Activated CD8-positive, alpha-beta memory T cell treated with anti-CD3 and anti-CD28 coated beads for 1 hour (primary cell): ENCODE measurements around the gene RAP1A.
"Not testable (repeated sequence)": the region's sequence is repeated elsewhere in the genome, so short reads cannot be mapped to it uniquely, and the experiment has no call there.

Experiments used
- DNase-seq, 2 donors: peaks; one replicate each; pipeline ENCODE4 v3.0.0-alpha.2; 2020; ENCODE audit warnings: low read depth in 1 of 2; ENCODE audit errors: extremely low read depth in 1 of 2

Gene RAP1A

DNA sequence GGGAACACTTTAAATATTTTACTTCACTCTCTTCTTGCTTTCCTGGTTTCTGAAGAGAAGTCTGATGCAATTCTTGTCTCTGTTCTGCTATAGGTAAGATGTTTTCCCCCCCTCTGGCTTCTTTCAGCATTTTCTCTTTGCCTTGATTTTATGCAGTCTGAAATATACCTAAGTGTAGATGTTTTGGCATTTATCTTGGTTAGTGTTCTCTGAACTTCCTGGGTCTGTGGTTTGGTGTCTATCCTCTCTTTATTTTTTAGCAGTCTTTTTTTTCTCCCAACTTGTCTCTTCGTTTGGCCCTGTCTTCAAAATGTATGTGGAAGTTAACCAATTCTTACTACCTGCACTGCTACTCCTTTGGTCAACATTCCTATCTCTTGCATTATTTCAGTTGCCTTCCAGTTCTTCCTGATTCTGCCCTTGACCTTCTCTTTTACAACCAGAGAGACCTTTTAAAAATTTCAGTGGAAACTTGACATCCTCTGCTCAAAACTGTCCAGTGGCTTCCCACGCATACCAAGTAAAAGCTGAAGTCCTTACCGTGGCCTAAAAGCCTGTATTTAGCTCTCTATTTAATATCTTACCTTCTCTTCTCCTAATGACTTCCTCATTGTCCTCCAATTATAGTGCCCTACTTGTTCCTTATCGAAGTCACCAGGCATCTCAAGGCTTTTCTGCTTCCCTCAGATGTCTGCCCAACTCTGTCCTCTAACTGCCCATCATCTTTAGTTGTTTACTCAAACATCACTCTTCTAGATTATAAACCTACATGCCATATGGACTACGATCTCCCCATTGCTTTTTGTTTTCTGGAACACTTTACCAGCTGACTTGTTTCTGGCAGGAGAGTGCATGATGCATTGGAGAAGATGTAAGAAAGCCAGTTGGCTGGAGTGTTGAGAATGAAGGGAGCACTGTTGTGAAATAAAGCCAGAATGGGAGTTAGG, 40.9 kb downstream of the RAP1A start:
- no peak for DNase-seq

DNA sequence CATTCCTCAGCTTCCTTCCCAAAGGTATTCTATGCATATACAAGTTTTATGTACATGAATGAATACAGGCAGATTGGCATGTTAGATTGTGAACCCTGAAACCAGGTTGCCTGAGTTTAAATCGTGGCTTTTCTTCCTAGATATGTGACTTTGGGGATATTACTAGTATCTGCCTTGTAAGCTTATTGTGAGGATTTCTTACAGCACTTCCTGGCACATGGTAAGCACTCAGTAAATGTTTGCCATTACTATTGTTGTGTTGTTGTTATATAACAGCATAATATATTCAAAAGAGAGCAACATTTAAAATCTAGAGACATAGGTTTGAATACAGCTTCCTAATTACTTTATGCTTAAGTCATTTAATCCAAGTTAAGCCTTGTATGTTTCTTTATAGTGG, 45.1 kb downstream of the RAP1A start:
- DNase-seq, result no peak

DNA sequence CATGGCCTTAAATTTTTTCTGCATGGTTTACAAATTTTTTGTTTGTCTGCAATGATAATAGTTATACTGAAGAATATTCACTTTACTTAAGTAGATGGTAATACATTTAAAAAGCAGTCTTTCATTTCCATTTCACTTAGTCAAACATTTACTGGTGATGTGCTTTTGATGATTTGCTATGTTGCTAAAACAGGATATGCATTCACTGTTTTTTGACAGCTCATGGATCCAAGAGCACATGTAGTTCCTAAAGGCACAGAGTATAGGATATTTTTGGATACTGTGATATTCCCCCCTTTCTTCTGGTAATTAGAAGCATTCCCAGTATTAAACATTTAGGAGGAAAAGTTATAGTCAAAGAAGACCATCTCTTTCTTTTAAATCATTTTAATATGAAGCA, 45.9 kb downstream of the RAP1A start:
- DNase-seq, result no peak

DNA sequence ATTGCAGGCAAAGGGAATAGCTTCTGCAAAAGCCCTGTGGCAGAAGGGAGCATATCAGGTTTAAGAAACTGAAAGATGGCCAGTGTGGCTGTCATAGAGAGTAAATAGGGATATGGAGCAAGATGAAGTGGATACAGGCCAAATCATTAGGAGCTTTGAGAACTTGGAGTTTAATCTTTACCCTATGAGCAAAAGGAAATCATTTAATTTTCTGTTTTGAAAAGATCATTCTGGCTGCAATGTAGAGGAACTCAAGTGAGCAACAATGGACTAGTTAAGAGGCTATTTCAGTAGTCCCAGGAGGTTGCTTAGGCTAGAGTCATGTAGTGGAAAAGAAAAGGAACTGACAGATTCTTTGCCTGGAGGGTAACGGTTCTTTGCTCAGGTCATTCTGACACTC, 47.2 kb downstream of the RAP1A start:
- DNase-seq, result no peak

DNA sequence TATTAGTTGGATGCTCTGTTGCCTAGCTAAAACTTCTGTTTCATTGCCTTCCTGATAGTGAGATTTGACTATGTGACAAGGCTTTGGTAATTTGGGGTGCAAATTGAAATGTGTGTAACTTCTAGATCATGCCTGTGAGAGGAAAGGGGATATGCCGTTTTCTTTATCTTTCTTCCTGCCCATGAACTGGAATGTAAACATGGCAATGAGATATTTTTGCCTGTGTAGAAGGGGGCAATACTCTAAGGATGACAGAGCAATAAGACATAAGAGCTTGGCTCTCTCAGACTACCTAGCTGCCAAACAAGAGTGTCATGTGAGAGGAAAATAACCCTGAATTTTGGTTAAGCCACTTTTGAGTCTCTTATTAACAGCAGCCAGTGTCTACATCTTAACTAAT, 49.7 kb downstream of the RAP1A start:
- DNase-seq, result no peak

DNA sequence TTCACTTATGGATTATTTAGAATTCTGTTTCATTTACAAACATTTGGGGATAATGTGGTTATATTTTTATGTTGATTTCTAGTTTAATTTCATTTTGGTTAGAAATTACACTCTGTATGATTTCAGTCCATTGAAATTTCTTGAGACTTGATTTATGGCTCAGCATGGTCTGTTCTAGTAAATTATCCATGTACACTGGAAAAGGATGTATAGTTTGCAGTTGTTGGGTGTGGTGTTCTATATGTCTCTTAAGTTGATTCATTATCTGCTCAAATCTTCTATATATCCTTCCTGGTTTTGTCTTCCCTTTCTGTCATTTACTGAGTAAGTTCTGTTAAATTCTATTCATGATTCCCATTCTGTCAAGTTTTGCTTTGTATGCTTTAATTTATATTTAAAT, 52.3 kb downstream of the RAP1A start:
- DNase-seq, result no peak

DNA sequence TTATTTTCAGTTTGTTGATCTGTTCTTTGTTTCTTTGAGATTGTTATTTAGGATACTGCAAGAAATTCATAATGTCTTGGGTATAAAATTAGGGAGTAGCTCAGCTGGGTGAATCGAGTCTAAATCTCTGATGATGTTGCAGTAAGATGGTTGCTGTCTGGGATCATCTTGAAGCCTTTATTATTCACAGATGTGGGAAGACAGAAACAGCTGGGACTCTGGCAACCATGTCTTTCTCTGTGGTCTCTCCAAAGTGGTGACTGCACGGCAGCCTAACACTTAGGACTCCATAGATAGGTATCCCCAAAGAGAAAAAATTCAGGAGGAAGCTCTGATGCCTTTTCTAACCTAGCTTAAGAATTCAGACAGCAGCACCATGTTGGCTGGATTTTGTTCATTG, 52.7 kb downstream of the RAP1A start:
- no peak for DNase-seq

DNA sequence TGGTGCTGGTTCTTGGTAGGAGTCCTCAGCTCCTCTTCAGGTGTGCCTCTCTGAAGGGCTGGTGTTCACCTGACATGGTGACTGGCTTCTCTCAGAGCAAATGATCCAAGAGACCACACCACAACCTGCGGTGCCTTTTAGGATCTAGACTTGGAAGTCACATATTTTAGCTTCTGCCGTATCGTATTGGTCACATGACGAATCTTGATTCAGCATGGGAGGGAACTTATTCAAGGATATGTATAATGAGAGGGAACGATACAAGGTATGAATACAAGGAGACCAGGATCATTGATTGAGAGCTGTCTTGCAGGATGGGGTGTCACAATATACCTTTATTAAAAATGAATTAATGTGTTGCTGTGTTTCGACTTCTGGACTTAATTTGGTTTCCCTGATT, 58.0 kb downstream of the RAP1A start:
- DNase-seq, result no peak

DNA sequence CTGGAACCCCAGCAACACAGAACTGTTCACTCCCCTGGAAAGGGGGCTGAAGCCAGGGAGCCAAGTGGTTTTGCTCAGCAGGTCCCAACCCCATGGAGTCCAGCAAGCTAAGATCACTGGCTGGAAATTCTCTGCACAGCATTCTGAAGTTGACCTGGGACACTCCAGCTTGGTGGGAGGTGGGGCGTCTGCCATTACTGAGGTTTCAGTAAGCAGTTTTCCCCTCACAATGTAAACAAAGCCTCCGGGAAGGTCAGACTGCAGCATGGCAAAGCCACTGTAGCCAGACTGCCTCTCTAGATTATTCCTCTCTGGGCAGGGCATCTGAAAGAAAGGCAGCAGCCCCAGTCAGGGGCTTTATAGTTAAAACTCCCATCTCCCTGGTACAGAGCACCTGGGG, 60.0 kb downstream of the RAP1A start:
- no peak for DNase-seq

DNA sequence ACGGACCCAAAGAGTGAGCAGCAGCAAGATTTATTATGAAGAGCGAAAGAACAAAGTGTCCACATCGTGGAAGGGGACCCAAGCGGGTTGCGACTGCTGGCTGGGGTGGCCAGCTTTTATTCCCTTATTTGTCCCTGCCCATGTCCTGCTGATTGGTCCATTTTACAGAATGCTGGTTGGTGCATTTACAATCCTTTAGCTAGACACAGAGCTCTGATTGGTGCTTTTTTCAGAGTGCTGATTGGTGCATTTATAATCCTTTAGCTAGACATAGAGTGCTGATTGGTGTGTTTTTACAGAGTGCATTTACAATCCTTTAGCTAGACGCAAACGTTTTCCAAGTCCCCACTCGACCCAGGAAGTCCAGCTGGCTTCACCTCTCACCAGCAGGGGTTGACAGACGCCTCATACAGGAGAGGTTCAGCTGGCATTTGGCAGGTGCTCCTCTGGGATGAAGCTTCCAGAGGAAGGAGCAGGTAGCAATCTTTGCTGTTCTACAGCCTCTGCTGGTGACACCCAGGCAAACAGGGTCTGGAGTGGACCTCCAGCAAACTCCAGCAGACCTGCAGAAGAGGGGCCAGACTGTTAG, 60.7 kb downstream of the RAP1A start:
- not testable (repeated sequence) for DNase-seq

DNA sequence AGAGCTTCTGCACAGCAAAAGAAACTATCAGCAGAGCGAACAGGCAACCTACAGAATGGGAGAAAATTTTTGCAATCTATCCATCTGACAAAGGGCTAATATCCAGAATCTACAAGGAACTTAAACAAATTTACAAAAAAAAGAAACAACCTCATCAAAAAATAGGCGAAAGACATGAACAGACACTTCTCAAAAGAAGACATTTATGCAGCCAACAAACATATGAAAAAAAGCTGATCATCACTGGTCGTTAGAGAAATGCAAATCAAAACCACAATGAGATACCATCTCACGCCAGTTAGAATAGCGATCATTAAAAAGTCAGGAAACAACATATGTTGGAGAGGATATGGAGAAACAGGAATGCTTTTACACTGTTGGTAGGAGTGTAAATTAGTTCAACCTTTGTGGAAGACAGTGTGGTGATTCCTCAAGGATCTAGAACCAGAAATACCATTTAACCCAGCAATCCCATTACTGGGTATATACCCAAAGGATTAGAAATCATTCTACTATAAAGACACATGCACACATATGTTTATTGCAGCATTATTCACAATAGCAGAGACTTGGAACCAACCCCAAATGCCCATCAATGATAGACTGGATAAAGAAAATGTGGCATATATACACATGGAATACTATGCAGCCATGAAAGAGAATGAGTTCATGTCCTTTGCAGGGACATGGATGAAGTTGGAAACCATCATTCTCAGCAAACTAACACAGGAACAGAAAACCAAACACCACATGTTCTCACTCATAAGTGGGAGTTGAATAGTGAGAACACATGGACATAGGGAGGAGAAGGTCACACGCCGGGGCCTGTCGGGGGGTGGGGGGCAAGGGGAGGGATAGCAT, 65.9 kb downstream of the RAP1A start:
- DNase-seq, result not testable (repeated sequence)

DNA sequence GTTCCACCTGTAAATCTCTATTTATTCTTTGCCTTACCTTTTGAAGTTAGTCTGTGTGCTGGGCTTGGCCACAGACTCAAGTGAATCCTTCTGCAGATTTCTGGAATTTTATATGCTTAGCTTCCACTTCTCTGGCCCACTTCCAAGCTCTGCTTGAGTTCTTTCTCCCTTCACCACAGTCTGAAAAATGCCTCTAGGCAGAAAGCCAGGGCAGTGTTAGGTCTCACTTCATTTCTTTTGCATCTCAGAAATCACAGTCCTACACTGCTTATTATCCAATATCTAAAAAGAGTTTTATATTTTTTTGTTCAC, 70.7 kb downstream of the RAP1A start:
- DNase-seq, result no peak

DNA sequence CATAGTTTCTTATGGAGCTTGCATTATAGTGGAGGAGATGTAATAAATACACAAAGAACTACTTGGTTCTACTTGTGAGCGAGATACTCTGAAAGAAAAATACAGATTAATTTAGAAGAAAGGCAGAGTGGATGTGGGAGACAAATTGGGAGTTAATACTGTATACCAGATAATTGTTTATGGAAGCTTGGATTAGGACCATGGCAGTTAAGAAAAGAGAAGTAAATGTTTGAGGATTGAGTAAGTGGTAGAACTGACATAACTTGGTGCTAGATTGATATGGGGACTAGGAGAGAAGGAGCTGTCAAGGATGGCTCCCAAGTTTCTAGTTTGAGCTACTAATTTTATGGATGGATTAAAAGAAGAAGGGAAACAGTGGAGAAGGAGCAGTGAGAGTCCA, 72.3 kb downstream of the RAP1A start:
- DNase-seq, result no peak

DNA sequence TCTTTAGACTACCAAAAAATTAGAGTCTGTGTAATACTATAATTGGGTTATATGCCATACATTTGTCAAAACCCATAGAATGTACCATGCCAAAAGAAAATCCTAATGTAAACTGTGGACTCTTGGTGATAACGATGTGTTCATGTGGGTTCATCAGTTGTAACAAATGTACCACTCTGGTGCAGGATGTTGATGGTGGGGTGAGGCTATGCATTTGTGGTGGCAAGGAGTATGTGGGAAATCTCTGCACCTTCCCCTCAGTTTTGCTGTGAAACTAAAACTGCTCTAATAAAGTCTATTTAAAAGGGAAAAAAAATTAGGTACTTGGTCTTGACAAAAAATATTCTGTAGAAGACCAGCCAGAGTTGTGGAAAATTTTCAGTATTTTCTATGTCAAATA, 76.2 kb downstream of the RAP1A start:
- DNase-seq, result no peak

DNA sequence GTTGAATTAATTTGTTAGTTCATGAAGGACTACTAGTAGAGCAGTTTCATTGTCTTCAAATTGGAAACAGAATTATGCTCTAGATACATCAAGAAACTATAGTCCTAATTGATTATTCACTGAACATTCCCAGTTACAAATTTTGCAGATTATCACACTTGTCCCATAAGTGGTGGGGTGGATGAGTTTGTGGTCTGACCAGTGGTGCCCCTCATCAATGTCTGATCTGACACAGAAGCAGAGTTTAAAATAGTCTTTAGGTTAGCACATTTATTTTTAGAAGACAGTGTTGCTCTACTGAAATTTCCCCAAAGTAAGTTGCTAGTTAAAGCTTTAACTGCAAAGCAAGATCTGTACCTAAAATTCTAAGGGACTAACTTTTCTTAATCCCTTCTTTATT, 76.7 kb downstream of the RAP1A start:
- DNase-seq, result no peak

DNA sequence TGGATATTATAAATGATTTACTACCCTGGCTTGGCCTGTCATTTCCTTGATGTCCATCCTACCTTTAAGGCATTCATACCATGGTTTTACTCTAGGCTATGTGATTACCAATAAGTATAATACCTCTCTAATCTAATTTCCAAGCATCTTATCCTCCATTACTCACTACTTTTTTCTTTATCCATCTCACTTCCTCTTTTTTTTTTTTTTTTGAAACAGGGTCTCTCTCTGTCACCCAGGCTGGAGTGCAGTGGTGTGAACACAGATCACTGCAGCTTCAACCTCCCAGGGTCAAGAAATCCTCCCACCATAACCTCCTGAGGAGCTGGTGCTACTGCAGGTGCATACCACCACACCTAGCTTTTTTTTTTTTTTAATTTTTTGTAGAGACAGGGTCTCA, 79.7 kb downstream of the RAP1A start:
- DNase-seq, result no peak

DNA sequence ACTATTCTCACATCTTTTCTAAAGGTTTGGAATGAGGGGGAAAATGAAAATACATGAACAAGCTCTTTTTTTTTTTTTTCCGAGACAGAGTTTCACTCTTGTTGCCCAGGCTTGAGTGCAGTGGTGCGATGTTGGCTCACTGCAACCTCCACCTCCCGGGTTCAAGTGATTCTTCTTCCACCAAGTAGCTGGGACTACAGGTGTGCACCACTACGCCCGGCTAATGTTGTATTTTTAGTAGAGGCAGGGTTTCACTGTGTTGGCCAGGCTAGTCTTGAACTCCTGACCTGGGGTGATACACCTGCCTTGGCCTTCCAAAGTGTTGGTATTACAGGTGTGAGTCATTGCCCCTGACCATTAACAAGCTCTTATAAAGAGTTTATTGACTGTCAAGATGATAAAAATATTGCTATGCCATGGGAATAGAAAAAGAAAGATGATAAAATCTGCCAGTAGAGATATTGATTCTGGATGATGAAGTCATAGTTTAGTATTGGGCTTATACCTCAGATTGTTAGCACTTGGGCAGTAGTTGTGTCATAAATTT, 83.0 kb downstream of the RAP1A start:
- no peak for DNase-seq

DNA sequence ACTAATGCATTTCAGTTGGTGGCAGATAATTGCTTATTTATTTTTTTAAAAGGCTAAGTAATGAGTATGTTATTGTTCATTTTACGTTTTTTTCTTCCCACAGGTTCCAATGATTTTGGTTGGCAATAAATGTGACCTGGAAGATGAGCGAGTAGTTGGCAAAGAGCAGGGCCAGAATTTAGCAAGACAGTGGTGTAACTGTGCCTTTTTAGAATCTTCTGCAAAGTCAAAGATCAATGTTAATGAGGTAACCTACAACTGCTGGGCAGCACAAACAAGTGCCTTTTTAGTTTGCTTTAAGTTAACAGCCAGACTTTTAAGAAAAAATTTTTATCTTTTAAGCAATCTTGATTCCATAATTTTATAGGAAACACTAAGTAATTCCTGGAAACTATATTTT, 84.7 kb downstream of the RAP1A start:
- DNase-seq, result no peak

DNA sequence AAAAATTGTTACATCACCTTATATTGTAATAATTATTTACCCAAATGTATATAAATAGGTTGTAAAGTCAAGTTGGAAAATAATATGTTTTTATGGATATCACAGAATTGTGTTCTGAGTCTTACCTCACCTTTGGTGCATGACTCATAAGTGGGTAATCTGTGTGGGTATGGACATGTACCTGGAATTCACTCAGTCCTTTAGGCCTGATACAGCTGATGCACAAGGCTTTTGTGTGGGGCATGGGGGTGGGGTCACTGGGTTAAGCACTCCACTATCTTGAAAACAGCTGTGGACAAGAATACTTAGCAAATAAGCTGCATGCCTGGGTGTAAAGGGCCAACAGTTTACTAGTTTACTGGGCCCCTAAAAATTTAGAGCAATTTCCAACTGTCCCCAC, 85.2 kb downstream of the RAP1A start:
- DNase-seq, result no peak

DNA sequence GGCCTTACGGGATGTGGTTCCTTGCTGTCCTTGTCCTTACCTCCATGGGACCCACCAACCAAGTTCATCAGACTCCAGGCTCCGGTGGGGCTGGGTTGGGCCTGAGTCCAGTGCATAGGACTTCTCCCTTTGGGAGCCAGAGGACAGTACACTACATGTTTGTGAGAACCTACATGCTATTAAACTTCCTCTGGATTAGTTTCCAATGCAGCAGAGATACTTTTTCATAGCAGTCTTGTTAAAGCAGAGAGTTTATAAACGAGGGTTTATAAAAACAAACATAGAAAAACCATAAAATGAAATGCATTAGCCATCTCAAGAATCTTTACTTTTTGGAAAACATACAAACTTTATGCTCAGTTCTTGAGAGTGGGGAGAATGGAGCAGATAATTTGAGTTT, 86.3 kb downstream of the RAP1A start:
- DNase-seq, result no peak

DNA sequence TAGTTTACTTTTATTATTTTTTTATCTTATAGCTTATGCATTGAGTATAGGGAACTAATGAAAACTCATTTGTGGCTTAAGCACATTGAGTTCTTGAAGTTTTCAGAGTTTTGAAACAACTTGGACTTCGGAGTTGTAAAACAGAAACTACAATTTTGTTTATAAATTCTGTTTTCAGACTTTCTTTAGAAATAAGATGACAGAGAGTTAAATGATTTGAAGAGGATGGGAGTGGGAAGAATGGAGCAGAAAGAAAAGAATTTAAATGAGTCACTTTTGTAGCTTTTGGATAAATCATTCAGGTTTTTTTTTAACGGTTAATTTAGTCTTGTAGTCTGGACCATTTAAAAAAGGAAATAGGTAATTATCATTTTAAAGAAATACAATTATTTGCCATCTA, 87.3 kb downstream of the RAP1A start:
- DNase-seq, result no peak

DNA sequence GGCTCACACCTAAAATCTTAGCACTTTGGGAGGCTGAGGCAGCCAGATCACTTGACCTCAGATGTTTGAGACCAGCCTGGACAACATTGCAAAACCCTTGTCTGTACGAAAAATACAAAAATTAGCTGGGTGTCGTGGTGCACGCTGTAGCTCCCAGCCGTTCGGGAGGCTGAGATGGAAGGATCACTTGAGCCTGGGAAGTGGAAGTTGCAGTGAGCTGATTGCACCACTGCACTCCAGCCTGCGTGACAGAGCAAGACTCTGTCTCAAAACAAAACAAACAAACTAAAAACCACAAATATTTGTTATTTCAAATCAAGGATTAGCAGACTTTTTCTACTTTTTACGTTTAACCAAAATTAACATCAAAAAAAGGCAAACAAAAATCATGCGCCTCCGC, 88.3 kb downstream of the RAP1A start:
- no peak for DNase-seq
